Measurements from ENCODE around the gene ILDR2.

Gene ILDR2

DNA sequence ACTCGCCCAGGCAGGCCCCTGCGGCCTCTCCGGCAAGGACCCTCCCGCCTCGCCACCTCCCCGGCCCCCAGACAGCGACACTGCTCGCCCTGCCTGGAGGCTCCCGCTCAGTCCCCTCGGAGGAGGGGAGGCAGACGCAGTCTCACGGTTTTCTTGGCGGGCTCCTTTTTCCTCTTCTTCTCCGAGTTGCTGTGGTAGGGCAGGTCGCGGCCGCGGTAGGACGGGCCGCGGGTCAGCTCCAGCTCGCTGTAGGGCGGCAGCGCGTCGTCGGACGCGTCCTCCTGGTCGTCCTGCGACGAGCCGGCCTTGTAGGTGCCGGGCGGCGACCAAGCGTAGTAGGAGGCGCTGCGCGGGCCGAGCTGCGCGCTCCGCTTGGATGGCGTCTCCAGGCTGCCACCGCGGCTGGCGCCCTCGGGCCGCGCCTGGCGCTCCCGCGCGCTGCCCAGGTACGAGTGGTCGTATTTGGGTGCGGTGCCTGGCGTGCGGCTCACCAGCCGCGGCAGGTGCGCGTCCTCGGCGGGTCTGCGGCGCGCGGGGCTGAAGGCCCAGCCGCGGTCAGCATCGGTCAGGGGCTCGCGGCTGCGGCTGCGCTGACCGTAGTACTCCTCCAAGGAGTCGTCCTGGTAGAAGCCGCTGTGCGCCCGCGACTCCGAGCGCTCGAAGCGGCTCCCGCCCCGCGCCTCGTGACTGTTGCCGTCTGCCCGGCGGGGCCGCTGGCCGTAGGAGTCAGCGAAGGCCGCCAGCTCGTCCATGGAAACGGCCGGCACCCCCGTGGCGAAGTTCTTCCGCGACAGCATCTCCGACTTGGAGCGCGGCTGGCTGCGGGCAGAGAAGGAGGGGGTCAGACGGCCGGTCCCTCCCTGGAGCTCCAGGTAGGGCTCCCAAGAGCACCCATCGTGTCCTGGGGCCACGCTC, 54.5 kb downstream of the ILDR2 start:
- DNase-seq: no peak

DNA sequence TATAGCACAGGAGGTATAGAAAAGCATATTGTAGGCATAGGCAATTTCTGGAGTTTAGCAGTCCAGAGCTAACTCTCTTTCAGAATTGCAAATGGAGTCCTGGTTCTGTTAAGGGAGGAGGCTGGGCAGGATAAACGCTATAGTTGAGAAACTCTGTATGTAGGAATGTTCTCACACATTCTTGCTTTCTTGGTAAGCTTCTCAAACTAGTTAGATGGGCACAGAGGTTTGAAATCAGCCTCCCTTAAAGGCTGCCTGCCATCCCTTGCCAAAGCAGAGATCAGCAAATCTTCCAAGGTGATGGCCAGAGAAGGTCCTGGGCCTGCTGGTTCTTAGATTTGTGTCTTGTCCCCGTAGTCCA, 56.4 kb downstream of the ILDR2 start:
- DNase-seq: no peak

DNA sequence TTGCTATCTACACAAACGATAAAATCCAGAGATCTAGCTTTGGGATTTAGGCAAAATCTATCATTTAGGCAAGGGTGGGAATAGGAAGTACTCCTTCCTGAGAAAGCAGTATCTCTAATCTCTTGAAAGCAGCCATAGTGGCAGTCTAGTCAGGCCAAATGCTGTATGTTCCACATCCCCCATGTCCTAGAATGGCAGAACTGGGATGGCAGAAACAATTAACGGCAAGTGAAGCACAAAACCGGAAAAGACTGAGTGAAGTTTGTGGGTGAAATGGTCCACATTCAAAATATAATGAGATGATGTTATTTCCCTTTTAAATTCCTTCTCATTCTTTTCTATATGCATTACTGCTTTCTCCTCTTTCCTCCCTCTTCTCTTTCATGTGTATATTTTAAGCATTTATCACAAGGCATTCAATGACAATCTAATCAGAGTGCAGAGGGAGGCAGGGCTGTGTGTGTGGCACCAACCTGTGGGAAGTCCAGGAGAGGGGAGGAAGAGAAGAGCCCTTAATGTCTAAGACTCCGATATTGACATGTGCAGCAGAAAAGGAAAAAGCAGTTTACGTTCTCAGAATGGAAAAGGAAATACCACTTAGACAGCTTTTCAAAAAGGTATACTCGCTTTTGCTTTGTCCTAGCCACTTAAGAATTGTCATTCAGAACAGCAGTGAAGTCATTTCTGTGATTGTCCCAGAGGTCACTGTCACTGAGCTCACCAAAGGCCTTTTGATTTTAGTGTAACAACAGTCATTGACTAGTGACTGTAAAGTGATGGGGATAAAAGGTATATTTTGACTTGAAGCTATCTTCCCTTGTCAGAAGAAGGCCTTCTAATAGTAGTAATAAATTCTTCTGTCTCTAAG, 57.0 kb downstream of the ILDR2 start:
- no peak for DNase-seq

DNA sequence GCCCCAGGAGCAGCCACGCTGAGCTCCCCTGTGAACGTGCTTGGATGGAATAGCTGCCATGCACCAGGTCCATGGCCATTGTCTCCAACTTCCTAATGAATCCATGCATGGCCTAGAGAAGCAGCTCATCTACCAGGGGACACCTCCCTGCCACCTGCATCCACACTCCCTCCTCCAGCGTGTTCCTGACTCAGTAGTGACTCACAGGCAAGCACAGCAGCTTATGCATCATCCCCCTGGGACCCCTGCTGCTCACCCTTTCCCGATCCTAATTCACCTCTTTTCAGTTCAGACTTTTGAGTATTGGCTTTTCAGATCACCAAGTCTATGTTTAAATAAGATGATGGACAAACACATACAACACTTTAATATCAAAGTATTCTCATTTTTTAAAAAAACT, 59.4 kb downstream of the ILDR2 start:
- DNase-seq: no peak

DNA sequence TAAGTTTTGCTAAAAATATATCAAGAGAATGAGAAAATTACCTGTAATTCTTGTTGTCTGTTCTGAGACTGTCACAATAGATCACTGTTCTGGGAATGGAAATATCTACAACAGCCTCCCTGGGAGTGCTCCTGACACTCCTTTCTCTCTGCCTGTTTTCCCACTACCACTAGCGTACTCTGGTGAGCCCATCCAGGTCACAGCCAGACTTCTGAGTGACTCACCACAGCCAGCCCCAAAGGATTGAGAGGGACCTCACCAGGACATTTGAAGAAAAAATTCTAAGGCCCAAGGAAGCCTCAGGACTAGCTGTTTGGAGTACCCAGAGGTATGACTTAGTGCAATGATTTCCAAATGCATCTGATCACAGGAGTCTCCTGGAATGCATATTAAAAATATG, 60.3 kb downstream of the ILDR2 start:
- no peak for DNase-seq

DNA sequence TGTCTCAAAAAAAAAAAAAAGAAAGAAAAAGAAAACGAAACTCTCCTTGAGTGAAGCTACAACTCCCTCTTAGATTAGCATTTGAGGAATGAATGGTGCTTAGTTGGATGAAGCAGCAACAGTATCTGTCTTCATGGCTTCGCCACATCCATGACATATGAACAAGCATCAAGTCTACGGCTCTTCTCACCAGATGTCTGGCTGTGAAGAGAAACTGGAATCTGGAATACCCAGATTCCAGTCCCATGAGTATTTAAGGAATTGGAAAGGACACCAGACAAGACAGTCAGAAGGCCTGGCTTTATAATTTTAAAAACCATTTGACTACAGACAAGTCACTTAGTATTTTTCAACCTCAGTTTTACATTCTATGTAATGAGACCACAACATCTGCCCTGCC, 61.2 kb downstream of the ILDR2 start:
- no peak for DNase-seq

DNA sequence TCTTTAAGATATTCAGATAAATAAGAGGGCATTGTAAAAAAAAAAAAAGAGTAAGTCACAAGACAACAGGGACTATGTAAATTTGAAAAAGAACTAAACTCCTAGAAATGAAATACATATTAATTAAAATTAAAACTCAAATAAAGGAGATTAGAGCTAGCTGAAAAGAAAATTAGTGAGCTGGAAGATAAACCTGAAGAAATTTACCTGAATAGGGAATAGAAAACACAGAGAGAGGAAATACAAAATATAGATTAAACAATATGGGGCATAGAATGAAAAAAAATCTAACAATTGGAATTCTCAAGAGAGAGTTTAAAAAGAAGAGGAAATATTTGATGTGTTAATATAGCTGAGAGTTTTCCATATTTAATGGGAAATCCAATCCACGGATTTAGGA, 63.7 kb downstream of the ILDR2 start:
- DNase-seq: no peak

DNA sequence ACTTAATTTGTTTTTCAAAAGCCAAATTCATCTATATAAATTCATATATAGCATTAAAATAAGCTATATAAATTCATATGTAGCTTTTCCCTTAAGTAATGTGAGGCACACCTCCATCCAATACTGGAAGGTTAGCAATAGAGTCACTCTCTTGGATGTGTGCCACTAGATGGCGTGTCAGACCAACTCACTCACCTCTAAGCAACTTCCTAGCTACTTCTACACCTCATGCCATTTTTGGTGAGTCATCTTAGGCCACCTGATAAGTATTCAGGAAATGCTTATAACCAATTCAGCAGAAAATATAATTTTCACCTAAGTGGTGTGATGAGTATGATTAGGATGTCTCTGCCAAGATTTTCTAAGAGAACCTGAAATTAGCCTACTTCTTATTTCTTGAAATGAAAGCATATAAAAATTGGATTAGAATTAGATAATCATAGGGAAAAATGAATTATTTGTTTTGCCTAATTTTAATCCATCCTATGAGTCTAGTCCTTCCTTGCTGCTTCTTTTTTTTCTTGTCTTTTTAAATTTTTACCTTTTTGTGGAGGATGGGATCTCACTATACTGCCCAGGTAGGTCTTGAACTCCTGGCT, 64.8 kb downstream of the ILDR2 start:
- peak; percentile 78 for DNase-seq

DNA sequence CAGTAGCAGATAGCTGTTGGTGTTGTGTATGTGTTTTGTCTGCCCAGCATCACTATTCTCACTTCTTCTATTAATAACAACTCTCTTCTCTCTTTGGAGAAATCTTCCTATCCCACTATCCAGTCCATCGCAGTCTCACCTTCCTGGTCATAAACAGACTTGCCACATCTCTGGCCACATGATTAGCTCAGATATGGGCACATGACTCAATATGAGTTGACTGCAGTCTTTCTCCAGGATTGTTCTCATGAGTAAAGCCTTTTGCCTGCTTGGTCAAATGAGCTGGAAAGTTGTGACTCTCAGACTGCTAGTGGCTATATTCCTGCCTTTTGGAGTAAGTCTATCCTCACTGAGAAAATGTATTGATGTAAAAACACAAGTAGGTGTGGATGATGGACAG, 66.4 kb downstream of the ILDR2 start:
- no peak for DNase-seq

DNA sequence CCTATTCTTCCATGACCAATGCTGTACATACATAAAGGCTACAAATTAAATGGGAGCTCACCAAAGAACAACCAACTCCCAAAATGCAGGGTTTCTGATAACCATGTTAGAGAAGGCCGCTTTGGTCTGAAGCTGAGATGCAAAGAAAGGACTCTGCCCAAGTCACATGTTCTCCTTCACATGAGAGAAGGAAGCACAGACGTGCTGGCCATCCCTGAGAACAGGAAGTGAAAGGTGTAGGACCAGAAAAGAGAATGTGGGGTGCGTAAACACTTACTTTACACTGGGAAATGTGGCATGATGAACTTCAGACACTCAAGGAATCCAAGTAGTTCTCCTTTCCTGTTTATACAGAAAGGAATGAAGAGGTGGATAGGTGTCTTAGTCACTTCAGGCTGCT, 67.6 kb downstream of the ILDR2 start:
- DNase-seq: no peak

DNA sequence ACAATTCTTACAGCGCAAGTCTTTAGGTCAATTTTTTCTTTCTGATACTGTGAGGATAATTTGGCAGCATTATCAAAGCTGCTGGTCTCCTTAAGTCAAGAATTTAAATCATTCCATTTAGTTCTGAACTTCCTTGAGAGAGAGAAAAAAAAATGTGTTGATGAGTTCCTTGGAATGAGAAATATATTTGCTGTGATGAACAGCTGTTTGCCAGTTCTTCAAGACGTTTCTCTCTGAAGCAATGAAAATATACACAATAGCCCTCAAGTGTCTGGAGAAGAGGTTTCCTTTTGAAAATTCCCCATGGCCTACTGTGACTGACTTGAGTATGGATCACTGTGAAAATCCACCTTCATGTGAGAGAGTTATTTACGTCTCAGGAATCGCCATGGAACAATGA, 68.3 kb downstream of the ILDR2 start:
- DNase-seq: no peak

DNA sequence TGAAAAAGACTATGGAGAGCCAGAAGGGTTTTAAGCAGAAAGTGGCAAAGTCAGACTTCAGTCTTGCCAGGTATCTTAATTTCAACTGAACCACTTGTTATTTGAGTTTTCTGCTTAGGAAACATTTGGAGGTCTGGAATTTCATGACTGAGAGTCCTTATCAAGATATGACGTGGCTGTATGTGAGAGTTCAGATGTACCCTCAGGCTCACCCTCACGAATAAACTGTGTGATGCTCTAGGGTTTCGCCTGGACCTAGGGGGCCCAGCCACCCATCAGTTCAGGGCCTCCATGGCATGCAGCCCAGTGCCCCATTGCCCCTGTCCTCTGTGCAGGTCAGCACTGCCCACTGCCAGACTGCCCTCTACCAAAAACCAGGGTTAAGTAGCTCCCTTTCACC, 68.7 kb downstream of the ILDR2 start:
- DNase-seq: no peak

DNA sequence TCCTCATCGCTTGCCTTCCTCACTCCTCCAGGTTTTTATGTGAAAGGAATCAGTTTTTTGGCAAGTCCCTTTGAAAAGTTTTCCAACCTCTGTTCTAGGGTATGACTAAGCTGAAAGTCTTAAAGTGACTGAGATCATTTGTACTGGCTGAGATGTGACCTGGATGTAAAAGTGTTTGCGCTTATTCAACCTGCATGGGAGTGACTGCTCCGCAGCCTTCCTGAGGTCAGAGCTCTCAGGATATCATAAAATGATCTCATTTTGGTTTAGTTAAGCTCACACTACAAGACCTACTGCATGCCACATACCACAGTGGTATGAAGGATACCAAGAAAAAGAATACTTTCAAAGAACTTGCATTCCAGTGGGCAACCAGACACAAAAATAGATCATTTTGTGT, 69.4 kb downstream of the ILDR2 start:
- DNase-seq: no peak

DNA sequence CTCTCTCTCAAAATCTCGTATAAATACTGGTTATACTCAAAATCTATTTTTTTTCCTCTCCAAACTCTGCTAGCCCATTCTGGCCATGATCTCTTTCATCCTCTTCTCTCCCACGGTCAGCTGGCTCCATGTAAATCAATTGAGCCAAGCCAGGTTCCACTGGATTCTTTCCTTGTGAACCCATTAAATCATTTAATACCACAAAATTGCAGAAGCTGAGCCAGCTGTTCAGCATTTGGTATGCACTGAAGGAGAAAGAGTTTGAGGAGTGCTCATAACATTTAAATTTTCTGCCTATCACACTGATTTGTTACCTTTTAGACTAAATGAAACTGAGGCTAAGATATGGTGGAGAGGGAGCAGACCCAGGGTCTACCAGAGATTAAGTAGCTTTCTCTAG, 70.2 kb downstream of the ILDR2 start:
- no peak for DNase-seq

DNA sequence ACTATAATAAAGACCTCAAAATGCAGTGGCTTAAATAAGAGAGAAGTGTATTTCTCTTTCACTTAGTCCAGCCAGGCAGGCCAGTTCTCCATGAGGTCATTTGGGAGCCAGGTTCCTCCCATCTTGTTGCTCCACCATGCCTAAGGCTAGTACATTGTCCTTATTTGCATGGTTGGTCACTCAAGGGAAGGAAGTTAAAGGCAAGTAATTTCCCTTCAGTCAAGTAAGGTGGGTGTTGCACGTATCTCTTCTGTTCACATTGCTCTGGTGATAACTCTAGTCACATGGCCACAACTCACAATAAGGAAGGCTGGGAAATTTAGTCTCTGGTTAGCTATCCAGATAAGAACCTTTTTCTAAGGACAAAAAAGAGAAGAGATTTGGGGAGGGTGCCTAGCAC, 72.1 kb downstream of the ILDR2 start:
- no peak for DNase-seq

DNA sequence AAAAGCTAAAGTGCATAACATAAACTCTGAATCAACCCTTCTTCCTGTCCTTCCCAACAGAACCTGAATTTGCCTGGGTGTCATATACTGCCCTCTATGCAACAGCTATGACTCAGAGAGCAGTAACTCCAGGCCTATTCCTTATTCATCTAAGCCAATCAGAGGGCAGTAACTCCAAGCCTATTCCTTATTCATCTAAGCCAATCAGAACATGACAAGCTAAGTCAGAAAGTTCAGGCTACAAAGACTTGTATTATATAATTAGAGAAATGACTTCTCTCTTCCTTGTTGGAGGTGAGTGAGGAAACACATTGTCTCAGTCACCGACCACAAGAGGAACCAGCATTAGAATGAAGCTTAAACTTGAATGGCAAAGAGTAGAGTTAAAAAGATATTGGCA, 73.1 kb downstream of the ILDR2 start:
- DNase-seq: no peak

DNA sequence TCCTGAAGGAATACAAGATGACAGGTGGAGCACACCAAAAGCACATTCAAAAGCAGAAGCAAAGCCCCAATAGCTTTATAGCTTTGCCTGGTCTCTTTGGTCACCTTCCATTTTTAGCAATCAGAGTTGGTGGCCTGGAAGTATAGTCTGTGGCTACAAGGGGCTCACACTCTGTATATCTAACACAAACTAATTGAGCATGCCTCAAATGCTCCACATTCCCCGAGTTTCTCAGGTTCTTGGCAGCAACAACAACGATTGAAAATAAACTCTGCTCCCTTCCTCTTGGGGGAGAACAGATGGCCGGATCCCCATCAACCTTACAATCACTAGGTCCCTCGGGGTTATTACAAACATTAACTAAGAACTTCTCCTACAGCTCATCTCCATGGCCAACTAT, 74.4 kb downstream of the ILDR2 start:
- DNase-seq: no peak

DNA sequence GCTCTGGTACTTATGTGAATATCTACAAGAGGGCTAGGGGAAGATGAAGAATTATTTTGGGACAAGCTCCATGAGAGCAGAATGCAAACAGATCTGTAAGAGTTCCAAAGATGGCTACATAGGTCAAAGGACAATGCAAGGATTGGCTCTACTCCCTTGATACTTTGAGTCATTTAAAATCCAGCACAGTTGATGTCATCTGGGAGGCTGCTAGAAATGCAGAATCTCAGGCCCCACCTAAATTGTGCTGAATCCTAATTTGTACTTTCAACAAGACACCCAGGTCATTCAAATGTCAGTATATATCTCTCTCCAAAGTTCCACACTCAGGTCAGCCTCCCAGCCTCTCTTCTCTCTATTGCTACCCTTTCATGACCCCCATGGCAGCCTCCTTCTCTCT, 75.6 kb downstream of the ILDR2 start:
- DNase-seq: no peak

DNA sequence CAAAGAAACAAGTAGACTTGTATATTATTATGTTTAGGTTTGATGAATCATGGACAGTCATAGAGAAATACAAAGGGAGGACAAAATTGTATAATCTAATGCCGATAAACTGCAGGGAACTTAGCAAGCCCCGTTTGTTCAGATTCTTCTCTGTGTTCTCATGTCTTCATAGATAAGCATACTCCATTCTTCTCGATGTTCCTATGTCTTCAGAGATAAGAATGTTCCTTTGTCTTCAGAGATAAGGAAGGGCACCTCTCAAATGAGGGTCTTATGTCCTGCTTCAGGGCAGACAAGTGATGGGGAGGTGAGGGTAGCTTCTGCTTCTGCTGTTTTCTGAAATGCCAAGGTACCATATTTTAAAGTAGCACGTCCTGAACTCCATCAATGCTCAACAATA, 79.6 kb downstream of the ILDR2 start:
- DNase-seq: no peak

DNA sequence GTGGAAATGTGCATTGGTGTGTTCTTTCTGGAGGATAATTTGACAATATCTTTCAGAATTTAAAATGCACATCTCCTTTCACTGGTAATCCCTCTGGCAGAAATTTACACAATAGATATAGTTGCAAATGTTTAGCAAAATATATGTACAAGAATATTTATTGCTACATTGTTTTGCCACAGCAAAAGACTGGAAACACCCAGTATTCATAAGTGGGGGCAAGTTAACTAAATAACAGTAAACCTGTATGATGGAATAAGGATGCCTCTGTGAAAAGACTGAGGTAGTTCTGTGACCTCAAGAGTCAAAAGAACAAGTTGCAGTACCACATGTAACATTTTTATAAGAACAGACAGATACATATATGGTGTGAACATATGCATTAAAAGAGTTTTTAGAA, 85.6 kb downstream of the ILDR2 start:
- no peak for DNase-seq

DNA sequence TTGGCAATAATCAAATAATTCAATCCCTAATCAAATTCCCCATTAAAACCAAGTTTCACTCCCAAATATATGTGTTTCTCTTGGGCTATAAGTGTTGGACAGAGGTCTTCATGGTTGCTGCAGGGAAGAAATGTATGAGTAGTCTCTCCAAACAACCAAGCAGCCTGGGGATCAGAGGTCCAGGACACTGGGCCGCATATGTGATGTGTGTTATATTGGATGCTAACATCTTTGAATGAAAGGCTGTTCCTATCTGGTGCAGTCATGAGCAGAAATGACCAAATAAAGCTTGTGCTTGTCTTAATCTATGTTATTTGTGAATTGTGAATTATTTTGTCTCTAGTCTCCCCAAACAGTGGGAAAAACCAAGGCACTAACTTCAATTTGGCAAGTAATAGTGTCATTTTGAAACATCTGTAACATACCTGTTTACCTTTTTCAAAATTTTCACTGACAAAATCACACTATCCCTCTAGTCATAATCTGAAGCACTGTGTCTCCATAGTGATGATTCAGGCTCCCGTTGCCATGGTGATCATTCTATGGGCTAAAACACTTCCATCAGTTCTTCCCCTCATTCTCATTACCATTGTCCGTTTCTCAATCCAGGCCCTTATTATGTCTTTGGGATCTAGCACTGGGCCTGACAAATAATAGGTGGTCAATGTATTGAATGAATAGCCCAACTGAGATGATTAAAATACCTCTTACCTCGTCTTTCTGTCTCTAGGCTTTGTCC, 86.8 kb downstream of the ILDR2 start:
- DNase-seq: no peak

DNA sequence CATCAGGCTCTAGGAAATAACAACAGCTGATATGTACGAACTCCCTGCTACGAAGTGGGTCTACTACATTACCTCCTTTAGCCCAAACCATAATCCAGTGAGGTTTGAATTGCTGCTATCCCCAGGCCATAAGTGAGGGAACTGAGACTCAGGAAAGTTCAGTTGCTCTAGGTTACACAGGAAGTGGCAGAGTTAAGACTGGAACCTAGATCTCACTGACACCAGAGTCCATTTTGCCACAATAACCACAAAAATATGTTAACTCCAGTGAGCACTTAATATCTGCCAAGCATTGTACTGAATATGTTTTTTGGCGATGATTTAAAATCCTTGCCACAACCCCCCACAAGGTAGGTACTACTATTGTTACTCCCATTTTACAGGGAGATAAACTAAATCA, 90.4 kb downstream of the ILDR2 start:
- no peak for DNase-seq

DNA sequence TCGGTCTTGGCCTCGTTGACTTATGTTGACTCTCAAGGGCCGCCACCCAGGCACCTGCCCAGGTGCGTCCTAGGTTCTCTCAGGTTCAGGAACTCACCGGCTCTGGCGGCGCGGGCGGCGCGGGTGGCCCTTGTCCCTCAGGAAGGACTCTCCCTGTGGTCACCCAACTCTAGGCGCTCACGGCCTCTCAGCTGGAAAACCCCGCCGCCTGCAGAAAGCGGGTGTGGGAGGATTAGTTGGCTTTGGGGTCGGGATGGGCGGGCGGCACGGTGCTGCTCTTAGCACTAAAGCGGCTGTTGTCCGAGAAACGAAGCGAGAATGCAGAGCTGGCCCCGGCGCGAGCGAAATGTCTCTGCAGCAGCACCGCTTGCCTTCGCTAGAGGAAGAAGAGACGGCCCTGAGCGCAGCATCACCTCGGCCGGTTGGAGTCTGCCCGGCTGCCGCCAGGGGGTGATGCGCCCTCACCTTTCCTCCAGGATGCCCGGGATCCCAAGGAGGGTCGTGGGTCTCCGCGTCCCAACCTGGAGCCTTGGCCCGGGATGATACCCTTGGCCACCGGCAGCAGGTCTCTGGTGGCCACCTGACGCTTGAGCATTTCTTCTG, 91.2 kb downstream of the ILDR2 start:
- DNase-seq: no peak

All from COR-L47 (cell line).